ENCODE measurements around the gene ITGB2. TPM values are rescaled to one million over a fixed set of nuclear protein-coding genes. Genes with fewer than 3 reads are reported as not detected.

ITGB2 gene
- total and polyA plus RNA-seq, 4 donors, result 19.2 to 36.7 (median 27.8) TPM

DNA sequence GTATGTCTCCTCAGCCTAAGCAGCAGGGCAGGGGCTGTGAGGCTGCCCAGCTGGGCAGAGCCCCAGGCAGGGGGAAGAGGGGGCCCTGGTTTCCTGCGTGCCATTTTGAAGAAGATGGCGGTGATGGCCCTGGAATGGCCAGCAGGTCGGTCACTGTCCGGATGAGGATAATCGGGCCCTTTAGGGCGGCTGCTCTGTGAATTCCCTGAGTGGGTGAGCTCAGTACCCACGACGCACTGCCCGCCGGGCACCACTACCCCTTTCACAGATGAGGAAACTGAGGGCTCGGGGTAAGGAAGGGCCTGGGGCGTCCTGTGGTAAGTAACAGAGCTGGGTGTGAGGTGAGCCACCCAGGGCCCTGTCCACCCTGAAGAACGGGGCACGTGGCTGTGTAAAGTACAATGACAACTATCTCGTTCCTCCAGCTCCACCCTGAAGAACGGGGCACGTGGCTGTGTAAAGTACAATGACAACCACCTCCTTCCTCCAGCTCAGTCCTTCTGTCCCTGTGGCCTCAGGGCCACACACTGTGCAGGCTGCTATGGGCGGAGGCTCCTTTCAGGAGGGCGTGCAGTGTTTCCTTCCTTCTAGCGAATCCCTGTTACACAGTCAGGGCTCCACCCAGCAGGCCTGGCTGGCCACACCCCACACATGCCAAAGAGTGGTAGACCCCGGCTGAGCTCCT, 23.2 kb downstream of the ITGB2 start:
- Histone ChIP-seq H3K27me3 (ENCODE audit: control insufficient read depth, insufficient read depth, low read length) (no peaks in the 10 kb centered on the region), H3K4me1 (ENCODE audit: control insufficient read depth, insufficient read depth, low read length) (no peaks in the 10 kb centered on the region), H3K27ac (ENCODE audit: low read depth, low read length) (no peak overlapping the region), H3K36me3 (ENCODE audit: control insufficient read depth, insufficient read depth, low read length) (peaks cover 4% of the 10 kb centered on the region), H3K4me3 (ENCODE audit: low read depth, low read length) (no peak overlapping the region), H3K9me3 (ENCODE audit: control insufficient read depth, insufficient read depth, low read length) (no peaks in the 10 kb centered on the region)
- WGBS (ENCODE audit: insufficient coverage), result 59% methylated on average over 15 of the region's 21 CpGs
- DNase-seq (ENCODE audit: low read depth in 4 of 6, low spot score in 6 of 6), result no peak

DNA sequence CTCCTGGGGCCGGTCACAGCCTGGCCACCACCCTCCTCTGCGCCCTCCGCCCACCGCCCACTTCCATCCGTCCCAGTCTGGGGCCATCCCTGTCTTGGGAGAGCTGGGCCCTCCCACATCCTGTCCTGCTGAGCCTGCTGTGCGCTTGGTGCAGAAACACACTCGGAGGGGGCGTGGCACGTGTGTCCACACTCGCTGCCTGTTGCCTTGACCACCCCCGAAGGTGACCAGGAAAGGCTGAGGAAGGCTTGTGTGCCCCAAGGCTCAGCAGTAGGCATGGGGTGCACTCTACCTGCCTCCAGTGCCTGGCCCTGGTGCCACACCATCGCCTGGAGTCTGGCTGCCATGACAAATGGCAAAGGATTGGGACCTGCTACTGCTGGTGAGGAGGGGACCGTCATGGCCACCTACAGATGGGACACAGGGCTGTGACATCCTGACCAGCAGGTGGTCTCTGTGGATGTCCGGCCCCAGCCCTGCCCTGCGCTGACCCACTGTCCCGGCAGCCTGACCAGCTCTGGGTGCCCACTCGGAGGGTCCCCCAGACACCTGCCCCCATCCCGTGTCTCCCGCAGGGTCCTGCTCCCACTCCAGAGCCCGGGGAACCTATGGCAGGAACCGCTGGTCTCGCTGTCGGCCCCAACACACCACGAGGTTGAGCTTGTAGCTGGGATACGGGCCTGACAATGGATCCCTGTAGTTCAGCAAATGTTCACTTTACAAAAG, 24.0 kb downstream of the ITGB2 start:
- no peak overlapping the region for H3K27ac ChIP-seq (ENCODE audit: low read depth, low read length)
- peaks cover 2% of the 10 kb centered on the region for H3K4me1 ChIP-seq (ENCODE audit: control insufficient read depth, insufficient read depth, low read length)
- H3K4me3 ChIP-seq (ENCODE audit: low read depth, low read length), result no peak overlapping the region
- H3K36me3 ChIP-seq (ENCODE audit: control insufficient read depth, insufficient read depth, low read length), result peaks cover 4% of the 10 kb centered on the region
- WGBS (ENCODE audit: insufficient coverage), result 80% methylated on average over 24 of the region's 25 CpGs
- H3K27me3 ChIP-seq (ENCODE audit: control insufficient read depth, insufficient read depth, low read length), result no peaks in the 10 kb centered on the region
- no peaks in the 10 kb centered on the region for H3K9me3 ChIP-seq (ENCODE audit: control insufficient read depth, insufficient read depth, low read length)
- DNase-seq (ENCODE audit: low read depth in 4 of 6, low spot score in 6 of 6), result no peak

DNA sequence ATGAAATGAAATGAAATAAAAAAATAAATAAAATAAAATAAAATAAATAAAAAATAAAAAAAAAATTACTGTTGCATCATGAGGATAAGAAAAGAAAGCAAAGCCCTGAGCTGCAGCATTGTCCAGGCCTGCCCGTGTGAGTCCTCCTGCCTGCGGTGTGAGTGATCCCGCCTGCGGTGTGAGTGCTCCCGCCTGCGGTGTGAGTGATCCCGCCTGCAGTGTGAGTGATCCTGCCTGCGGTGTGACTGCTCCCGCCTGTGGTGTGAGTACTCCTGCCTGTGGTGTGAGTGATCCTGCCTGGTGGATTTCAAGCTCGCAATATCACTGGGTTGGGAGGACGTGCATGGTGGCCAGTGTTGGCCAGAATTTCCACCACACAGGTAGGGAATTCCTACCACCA, 24.8 kb downstream of the ITGB2 start:
- Histone ChIP-seq H3K4me3 (ENCODE audit: low read depth, low read length) (no peak overlapping the region), H3K27ac (ENCODE audit: low read depth, low read length) (no peak overlapping the region), H3K4me1 (ENCODE audit: control insufficient read depth, insufficient read depth, low read length) (peaks cover 2% of the 10 kb centered on the region), H3K36me3 (ENCODE audit: control insufficient read depth, insufficient read depth, low read length) (no peaks in the 10 kb centered on the region), H3K27me3 (ENCODE audit: control insufficient read depth, insufficient read depth, low read length) (no peaks in the 10 kb centered on the region), H3K9me3 (ENCODE audit: control insufficient read depth, insufficient read depth, low read length) (no peaks in the 10 kb centered on the region)
- DNase-seq (ENCODE audit: low read depth in 4 of 6, low spot score in 6 of 6), result no peak
- WGBS (ENCODE audit: insufficient coverage), result 93% methylated on average over 8 of the region's 11 CpGs

DNA sequence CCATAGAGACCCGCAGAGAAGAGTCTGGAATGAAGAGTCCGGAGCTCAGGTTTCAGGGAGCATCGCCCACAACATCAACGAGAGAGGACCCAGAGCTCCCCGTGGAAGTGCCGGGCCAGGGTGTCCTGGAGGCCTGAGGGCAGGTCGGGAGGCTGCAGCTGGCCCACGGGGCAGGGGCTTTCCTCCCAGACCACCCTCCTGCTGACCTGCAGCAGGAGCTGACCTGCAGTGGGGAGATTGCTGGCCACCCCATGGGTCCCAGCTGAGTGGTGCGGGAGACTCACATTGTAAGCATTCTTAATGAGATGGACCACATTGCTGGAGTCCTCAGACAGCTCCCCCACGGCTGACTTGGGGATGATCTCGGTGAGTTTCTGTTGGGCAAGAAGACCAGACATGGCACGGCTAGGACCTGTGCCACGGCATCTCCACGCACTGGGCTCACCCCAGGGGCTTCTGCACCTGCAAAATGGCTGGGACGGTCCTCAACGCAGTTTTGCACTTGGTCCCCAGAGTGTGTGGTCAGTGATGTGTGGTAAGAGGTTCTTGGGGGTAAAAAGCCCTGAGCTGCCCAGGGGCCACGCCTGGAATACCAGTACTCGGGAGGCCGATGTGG, 25.9 kb downstream of the ITGB2 start:
- Histone ChIP-seq H3K4me3 (ENCODE audit: low read depth, low read length) (no peak overlapping the region), H3K4me1 (ENCODE audit: control insufficient read depth, insufficient read depth, low read length) (peaks cover 2% of the 10 kb centered on the region), H3K9me3 (ENCODE audit: control insufficient read depth, insufficient read depth, low read length) (no peaks in the 10 kb centered on the region), H3K27me3 (ENCODE audit: control insufficient read depth, insufficient read depth, low read length) (no peaks in the 10 kb centered on the region), H3K36me3 (ENCODE audit: control insufficient read depth, insufficient read depth, low read length) (no peaks in the 10 kb centered on the region), H3K27ac (ENCODE audit: low read depth, low read length) (no peak overlapping the region)
- WGBS (ENCODE audit: insufficient coverage), result 82% methylated on average over 16 of the region's 19 CpGs
- DNase-seq (ENCODE audit: low read depth in 4 of 6, low spot score in 6 of 6), result no peak

DNA sequence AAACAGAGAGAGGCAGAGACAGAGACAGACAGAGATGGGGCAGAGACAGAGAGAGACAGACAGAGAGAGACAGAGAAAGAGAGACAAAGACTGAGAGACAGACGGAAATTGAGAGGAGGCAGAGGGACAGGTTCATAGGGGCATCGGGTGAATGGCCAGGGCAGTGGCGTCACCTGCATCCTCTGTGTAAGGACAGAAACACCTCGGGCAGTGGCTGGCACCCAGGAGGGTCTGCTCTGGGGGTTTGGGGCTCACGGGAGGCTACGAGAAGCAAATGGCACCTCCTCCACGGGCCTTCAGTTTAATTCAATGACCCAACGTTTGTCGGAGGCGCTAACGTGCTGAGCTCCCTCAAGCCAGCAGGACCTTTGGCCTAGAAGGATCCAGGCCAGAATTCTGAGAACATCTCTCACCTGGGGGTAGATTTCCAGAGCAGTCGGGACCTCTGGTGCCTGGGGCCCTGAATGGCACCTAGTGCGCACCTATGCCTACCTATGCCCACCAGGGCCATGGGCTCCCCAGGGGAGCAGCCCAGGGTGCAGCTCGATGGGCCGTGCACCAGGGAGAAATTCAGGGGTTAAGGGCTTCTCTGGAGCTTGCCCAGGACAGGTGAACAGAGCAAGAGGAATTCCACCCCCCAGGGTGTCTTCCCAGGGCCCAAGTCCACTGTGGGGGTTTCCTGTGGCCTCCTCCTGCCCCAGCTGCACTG, 26.6 kb downstream of the ITGB2 start:
- no peak for DNase-seq (ENCODE audit: low read depth in 4 of 6, low spot score in 6 of 6)
- H3K27me3 ChIP-seq (ENCODE audit: control insufficient read depth, insufficient read depth, low read length), result no peaks in the 10 kb centered on the region
- no peaks in the 10 kb centered on the region for H3K36me3 ChIP-seq (ENCODE audit: control insufficient read depth, insufficient read depth, low read length)
- no peak overlapping the region for H3K4me3 ChIP-seq (ENCODE audit: low read depth, low read length)
- no peaks in the 10 kb centered on the region for H3K9me3 ChIP-seq (ENCODE audit: control insufficient read depth, insufficient read depth, low read length)
- H3K4me1 ChIP-seq (ENCODE audit: control insufficient read depth, insufficient read depth, low read length), result peaks cover 2% of the 10 kb centered on the region
- H3K27ac ChIP-seq (ENCODE audit: low read depth, low read length), result no peak overlapping the region
- 84% methylated on average over 14 of the region's 15 CpGs for WGBS (ENCODE audit: insufficient coverage)

DNA sequence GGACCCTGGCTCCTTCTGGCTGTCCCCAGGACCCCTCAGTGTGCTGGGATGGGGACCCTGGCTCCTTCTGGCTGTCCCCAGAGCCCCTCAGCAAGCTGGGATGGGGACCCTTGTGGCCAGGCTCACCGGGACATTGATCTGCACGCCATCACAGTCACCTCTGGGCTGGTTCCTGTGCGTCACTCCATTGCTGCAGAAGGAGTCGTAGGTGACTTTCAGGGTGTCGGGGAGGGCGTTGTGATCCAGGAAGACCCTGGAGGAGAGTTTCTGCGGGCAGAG, 27.5 kb downstream of the ITGB2 start:
- no peak for DNase-seq (ENCODE audit: low read depth in 4 of 6, low spot score in 6 of 6)

DNA sequence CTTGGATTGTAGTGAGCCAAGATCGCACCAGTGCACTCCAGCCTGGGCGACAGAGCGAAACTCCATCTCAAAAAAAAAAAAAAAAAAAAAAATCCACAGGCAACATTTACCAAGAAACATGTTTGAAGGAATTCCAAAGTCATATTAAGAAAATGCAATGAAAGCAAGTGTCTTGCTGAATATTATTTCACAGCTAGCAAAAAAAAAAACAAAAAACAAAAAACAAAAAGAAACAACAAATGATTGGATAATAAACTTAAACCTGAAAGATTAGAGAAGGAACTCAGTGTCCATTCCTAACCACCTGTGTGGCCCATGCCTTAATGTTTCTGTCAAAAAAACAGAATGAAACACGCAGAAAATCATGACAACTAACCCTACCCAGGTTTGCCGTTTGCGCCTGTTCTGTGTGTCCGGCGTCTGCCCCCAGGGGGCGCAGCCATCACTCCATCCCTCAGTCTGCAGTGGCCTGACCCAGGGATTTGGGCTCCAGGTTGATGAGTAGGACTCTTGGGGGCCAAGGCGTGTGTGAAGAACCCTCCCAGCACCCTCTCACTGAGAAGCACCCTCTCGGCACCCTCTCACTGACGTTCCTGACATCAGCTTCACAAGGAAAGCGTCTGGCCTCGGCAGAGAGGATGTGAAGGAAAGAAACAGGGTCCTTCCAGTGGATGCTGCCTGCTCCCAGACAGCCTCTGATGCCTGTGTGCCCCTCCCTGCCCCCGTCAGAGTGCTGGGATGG, 28.0 kb downstream of the ITGB2 start:
- DNase-seq (ENCODE audit: low read depth in 4 of 6, low spot score in 6 of 6), result peak in 2 of 6 donors; percentile 56 to 59
- H3K4me1 ChIP-seq (ENCODE audit: control insufficient read depth, insufficient read depth, low read length), result peaks cover 2% of the 10 kb centered on the region
- no peaks in the 10 kb centered on the region for H3K27me3 ChIP-seq (ENCODE audit: control insufficient read depth, insufficient read depth, low read length)

More for the DNA sequence above, 27.5 kb downstream of the ITGB2 start:
- WGBS (ENCODE audit: insufficient coverage), result 91% methylated on average over 7 of the region's 7 CpGs
- Histone ChIP-seq H3K27ac (ENCODE audit: low read depth, low read length) (no peak overlapping the region), H3K4me3 (ENCODE audit: low read depth, low read length) (no peak overlapping the region), H3K9me3 (ENCODE audit: control insufficient read depth, insufficient read depth, low read length) (no peaks in the 10 kb centered on the region), H3K27me3 (ENCODE audit: control insufficient read depth, insufficient read depth, low read length) (no peaks in the 10 kb centered on the region), H3K4me1 (ENCODE audit: control insufficient read depth, insufficient read depth, low read length) (peaks cover 2% of the 10 kb centered on the region), H3K36me3 (ENCODE audit: control insufficient read depth, insufficient read depth, low read length) (no peaks in the 10 kb centered on the region)

DNA sequence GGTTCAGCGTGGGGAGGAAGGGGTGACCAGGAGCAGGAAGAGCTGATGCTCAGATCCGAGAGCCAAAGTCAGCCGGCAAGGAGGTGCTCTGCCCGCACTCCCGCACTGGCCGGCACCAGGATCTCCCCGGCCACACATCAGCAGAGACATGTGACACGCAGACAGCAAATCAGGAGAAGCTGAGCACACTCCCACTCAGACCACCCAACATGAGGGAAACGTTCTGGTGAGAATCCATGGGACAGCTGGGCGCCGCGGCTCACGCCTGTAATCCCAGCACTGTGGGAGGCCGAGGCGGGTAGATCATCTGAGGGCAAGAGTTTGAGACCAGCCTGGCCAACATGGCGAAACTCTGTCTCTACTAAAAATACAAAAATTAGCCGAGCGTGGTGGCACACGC, 28.6 kb downstream of the ITGB2 start:
- H3K27ac ChIP-seq (ENCODE audit: low read depth, low read length), result no peak overlapping the region
- no peaks in the 10 kb centered on the region for H3K27me3 ChIP-seq (ENCODE audit: control insufficient read depth, insufficient read depth, low read length)
- H3K4me1 ChIP-seq (ENCODE audit: control insufficient read depth, insufficient read depth, low read length), result peaks cover 2% of the 10 kb centered on the region
- DNase-seq (ENCODE audit: low read depth in 4 of 6, low spot score in 6 of 6), result no peak
- no peaks in the 10 kb centered on the region for H3K36me3 ChIP-seq (ENCODE audit: control insufficient read depth, insufficient read depth, low read length)
- WGBS (ENCODE audit: insufficient coverage), result 55% methylated on average over 13 of the region's 19 CpGs
- no peak overlapping the region for H3K4me3 ChIP-seq (ENCODE audit: low read depth, low read length)
- H3K9me3 ChIP-seq (ENCODE audit: control insufficient read depth, insufficient read depth, low read length), result no peaks in the 10 kb centered on the region

More for the DNA sequence above, 28.0 kb downstream of the ITGB2 start:
- WGBS (ENCODE audit: insufficient coverage), result 31% methylated on average over 8 of the region's 15 CpGs
- Histone ChIP-seq H3K36me3 (ENCODE audit: control insufficient read depth, insufficient read depth, low read length) (no peaks in the 10 kb centered on the region), H3K9me3 (ENCODE audit: control insufficient read depth, insufficient read depth, low read length) (no peaks in the 10 kb centered on the region), H3K27ac (ENCODE audit: low read depth, low read length) (no peak overlapping the region), H3K4me3 (ENCODE audit: low read depth, low read length) (no peak overlapping the region)

DNA sequence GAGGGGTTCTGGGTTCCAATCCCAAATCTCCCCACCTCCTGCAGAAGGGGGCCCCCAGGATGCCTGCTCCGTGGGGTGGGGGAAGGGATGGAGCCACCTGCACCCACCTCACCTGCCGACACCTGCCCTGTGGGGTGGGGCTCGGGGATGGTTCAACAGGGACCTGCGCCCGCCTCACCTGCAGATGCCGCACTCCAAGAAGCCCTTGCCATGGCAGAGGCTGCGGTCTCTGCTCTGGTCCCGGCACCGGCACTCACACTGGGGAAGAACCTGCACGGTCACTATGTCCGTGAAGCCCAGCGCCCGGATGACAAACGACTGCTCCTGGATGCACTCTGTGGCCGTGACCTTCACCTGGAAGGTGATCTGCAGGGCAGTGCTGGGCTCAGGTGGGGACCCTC, 29.1 kb downstream of the ITGB2 start:
- DNase-seq (ENCODE audit: low read depth in 4 of 6, low spot score in 6 of 6), result no peak
- WGBS (ENCODE audit: insufficient coverage), result 87% methylated on average over 13 of the region's 15 CpGs
- Histone ChIP-seq H3K4me3 (ENCODE audit: low read depth, low read length) (no peak overlapping the region), H3K36me3 (ENCODE audit: control insufficient read depth, insufficient read depth, low read length) (no peaks in the 10 kb centered on the region), H3K27ac (ENCODE audit: low read depth, low read length) (no peak overlapping the region), H3K27me3 (ENCODE audit: control insufficient read depth, insufficient read depth, low read length) (no peaks in the 10 kb centered on the region), H3K9me3 (ENCODE audit: control insufficient read depth, insufficient read depth, low read length) (no peaks in the 10 kb centered on the region), H3K4me1 (ENCODE audit: control insufficient read depth, insufficient read depth, low read length) (peaks cover 2% of the 10 kb centered on the region)

All from spinal cord (tissue), 10 donors.